Activated CD4-positive, alpha-beta T cell treated with anti-CD3 and anti-CD28 coated beads, Interleukin-10, Interleukin-2, amounts not matched to agents 100 ng/mL and 50 ng/mL, durations not matched to agents 16 hours and 8 hours (primary cell): ENCODE measurements around the gene USP40.
"Not testable (repeated sequence)": the region's sequence is repeated elsewhere in the genome, so short reads cannot be mapped to it uniquely, and the experiment has no call there.

Experiments
- DNase-seq: peaks from one replicate; pipeline ENCODE4 v3.0.0-alpha.2; 2020

Gene USP40

GRCh38 chr2:233566141-233566956 lies at the start of gene USP40:
Gene USP40, minus strand, starts transcription at chr2:233566782. Its CDS starts 1,228 bp downstream, at chr2:233565554.
- DNase-seq = peak; percentile 80

GRCh38 chr2:233611284-233611683 lies 44.7 kb upstream of the USP40 start:
- no peak for DNase-seq

- no peak for DNase-seq
Measured at GRCh38 chr2:233605680-233606079, 39.1 kb upstream of the USP40 start.

- DNase-seq = no peak
Measured at GRCh38 chr2:233604826-233605225, 38.2 kb upstream of the USP40 start.

- no peak for DNase-seq
Measured at GRCh38 chr2:233603520-233603919, 36.9 kb upstream of the USP40 start.

GRCh38 chr2:233602076-233602475 lies 35.5 kb upstream of the USP40 start:
- no peak for DNase-seq

GRCh38 chr2:233600386-233600785 lies 33.8 kb upstream of the USP40 start:
- no peak for DNase-seq

- DNase-seq = no peak
Measured at GRCh38 chr2:233598952-233599351, 32.4 kb upstream of the USP40 start.

GRCh38 chr2:233597522-233597921 lies 30.9 kb upstream of the USP40 start:
- no peak for DNase-seq

GRCh38 chr2:233593201-233593600 lies 26.6 kb upstream of the USP40 start:
- no peak for DNase-seq

GRCh38 chr2:233592706-233593105 lies 26.1 kb upstream of the USP40 start:
- DNase-seq = not testable (repeated sequence)

- DNase-seq = no peak
Measured at GRCh38 chr2:233588400-233588799, 21.8 kb upstream of the USP40 start.

- no peak for DNase-seq
Measured at GRCh38 chr2:233584210-233584609, 17.6 kb upstream of the USP40 start.

GRCh38 chr2:233583217-233583965 lies 16.8 kb upstream of the USP40 start:
- not testable (repeated sequence) for DNase-seq

GRCh38 chr2:233577341-233577740 lies 10.8 kb upstream of the USP40 start:
- not testable (repeated sequence) for DNase-seq

- DNase-seq = no peak
Measured at GRCh38 chr2:233572468-233572867, 5.9 kb upstream of the USP40 start.

- DNase-seq = no peak
Measured at GRCh38 chr2:233571462-233571861, 4.9 kb upstream of the USP40 start.

GRCh38 chr2:233571001-233571400 lies 4.4 kb upstream of the USP40 start:
- no peak for DNase-seq

GRCh38 chr2:233565685-233566140 lies 869 bp downstream of the USP40 start:
- DNase-seq = no peak

GRCh38 chr2:233563663-233564430 lies 2.7 kb downstream of the USP40 start:
- DNase-seq = no peak

GRCh38 chr2:233556881-233557736 lies 9.5 kb downstream of the USP40 start:
- peak; percentile 42 for DNase-seq

- no peak for DNase-seq
Measured at GRCh38 chr2:233553366-233553765, 13.2 kb downstream of the USP40 start.
